Activated CD4-positive, alpha-beta T cell treated with anti-CD3 and anti-CD28 coated beads, Interleukin-2, Interleukin-4, amounts not matched to agents 100 ng/mL and 50 ng/mL, durations not matched to agents 16 hours and 8 hours (primary cell): ENCODE data around the gene AGAP2.

ENCODE experiments used
- DNase-seq: peaks from one replicate; pipeline ENCODE4 v3.0.0-alpha.2; 2020; ENCODE audit warnings: low spot score

AGAP2 gene

GRCh38 chr12:57767305-57767698 is 28.8 kb upstream of the AGAP2 start:
- DNase-seq, result no peak

- no peak for DNase-seq
These were observed 28.1 kb upstream of the AGAP2 start, which contains the start of gene CYP27B1 for GRCh38 chr12:57766464-57767304. Gene CYP27B1 (minus strand): TSS chr12:57767078. CDS start chr12:57767041, 37 bp downstream.

DNA sequence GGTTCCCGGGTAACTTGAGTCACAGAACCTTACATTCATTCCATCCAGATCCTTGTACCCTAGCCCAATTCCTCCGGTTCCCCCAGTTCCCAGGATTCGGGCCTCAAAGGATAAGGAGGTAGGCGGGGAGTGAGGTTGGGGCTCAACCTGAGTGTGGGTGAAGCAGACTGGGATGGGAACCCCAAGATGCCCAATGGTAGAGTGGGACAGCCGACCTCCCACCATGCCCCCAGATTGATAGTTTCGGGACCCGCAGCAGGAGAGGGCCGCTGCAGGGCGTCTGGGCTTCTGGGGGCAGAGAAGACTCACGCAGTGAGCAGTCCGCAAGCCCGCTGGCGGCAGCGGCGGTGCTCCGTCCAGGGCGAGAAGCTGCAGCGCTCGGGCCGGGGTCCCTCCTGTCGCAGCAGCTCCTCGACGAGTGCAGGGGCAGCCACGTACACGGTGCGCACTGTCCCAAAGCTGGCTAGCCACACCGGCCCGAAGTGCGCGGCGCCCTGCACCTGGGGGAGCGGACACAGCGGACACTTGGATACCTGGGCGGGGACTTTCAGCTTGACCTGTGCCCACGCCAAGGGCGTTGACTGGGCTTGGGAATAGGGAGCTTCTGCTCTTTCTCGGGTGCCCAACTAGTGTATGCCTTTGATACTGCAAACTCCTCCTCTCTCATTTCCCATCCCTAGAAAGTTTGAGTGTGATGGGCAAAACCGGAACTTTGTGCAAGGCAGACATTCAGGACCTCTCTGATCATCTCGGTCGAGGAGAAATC is 27.3 kb upstream of the AGAP2 start:
- DNase-seq, result no peak

- peak; percentile 65 for DNase-seq
These were observed 26.6 kb upstream of the AGAP2 start for GRCh38 chr12:57765003-57765697.

- DNase-seq, result no peak
These were observed 26.1 kb upstream of the AGAP2 start for GRCh38 chr12:57764662-57765002.

DNA sequence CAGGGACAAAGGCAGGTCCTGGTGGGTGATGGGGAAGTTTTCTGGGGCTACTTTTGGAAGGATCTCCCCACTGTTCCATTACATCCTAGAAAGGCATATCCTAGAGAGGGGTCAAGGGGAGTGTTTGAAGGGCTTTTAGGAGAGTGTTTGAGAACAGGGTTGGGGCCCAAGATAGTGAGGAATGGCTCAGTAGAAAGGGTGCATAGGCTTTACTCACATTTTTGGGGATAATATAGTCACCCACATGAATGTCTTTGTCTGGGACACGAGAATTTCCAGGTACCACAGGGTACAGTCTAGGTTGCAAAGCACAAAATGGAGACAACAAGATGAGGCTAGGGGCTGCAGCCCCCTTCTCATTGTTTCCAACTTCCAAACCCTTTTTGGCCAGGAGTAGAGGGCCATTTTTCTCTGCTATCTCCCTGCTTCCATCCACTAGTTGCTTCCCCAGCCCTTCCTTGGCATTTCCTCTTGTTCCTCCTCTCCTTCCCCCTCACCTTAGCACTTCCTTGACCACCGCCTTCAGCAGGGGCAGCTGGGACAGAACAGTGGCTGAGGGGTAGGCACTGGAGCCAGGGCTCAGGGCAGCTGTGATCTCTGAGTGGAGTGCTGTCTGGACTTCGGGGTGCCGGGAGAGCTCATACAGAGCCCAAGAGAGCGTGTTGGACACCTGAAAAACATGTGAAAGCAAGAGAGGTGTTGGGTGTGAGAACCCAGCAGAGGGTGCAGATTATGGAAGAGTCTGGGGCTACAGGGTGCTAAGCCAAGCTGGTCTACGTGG is 25.5 kb upstream of the AGAP2 start:
- no peak for DNase-seq

DNA sequence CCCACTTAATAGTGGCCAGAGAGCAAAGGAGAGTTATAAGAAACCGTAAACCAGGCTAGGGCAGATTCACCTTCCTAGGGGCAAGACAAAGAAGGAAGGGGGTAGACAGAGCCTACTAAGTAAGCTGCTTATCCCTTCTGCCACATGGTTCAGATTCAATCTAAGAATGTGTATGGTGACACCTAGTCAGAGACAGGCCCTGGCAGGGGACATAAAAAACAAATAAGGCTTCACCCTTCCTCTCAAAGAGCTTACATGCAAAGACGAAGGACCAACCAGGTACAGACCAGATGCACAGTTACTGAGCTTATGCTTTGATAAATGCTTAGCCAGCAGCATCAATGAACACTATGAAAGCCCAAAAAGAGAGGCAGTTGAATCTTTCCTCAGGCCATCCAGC is 23.9 kb upstream of the AGAP2 start:
- no peak for DNase-seq

DNA sequence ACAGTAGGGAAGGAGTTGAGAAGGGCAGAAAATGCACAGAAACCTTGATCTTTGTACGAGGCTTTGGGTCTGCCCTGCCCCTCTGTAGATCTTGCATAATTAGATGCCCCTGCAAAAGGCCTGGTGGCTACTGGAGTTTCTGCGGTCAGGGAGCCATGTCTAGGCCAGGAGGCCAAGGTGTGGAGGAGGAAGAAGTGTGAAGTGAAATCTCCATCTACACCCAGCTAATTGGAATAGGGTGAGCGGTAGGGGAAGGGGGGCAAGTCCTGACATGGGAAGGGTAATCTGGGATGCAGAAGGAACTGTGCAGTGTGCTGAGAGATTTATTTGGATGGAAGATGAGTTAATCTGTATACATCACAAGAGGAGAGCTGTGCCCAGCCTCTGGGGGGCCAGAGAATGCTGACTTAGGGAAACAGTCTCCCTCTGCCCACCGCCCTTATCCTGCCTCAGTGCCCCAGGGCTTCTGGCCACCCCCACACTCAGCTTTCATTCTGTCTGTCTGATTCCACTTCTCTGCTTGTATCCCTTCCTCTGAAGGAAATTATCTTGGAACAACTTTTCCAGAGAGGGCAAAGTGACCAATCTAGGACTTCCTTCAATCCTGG is 23.0 kb upstream of the AGAP2 start:
- no peak for DNase-seq

GRCh38 chr12:57760347-57760982 is 21.9 kb upstream of the AGAP2 start:
- no peak for DNase-seq

GRCh38 chr12:57759360-57759980 is 20.9 kb upstream of the AGAP2 start:
- DNase-seq, result peak; percentile 51

- no peak for DNase-seq
These were observed 20.2 kb upstream of the AGAP2 start for GRCh38 chr12:57758552-57759359.

- no peak for DNase-seq
These were observed 19.2 kb upstream of the AGAP2 start for GRCh38 chr12:57757771-57758170.

DNA sequence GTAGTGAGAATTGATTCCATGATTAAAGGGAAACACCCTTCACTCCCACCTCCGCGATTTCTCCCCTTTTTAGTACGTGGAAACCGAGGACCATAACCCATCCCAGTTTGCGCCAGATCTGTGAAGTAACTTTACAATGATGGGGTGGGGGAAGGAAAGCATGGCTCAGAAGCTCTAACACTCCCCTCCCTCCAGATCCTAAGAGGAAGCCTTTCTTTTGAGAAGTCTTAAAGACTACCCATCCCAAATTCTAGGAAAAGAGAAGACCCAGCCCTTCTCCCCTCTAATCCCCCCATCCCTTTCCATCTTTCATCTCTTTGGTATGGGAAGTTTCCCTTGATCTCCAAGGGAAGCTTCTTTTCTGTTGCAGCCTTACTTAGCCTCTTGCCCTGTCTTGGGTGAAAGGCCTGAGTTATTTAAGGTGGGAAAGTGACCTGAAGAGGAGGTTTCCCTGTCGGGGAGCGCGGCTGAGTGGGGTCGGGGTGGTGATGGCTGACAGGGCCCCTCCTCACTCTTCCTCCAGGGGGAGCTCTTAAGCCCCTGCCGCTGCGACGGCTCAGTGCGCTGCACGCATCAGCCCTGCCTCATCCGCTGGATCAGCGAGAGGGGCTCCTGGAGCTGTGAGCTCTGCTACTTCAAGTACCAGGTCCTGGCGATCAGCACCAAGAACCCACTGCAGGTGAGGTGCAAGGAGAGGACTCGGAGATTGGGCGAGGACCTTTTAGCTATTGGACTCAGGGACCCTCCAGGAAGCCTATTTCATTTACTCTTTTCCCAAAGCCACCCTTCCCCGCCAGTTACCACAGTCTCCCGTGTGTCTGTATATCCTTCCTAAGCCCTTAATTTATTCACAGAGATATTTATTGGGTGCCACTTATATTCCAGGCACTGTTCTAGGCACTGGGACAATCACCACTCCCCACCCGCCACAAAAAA is 18.1 kb upstream of the AGAP2 start:
- DNase-seq, result peak; percentile 79

- DNase-seq, result no peak
These were observed 17.2 kb upstream of the AGAP2 start for GRCh38 chr12:57755454-57756372.

DNA sequence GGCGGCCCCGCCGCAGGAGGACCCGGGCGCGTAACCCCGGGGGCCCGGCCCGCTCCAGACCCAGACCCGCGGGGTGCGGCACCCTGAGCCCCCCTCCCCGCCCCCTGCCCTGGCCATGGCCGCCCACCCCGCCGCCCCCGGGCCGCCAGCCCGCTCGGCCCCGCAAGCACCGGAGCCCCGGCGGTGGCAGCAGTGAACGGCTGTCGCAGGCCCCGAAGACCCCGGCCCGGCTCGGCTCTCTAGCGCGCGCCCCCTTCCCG is 16.6 kb upstream of the AGAP2 start:
- no peak for DNase-seq

- DNase-seq, result peak; percentile 82
These were observed 16.1 kb upstream of the AGAP2 start, which contains the start of gene MARCHF9 for GRCh38 chr12:57754411-57755193. Gene MARCHF9 (plus strand): TSS chr12:57755103. CDS start chr12:57755529, 426 bp downstream.
